Measurements from ENCODE around the gene OPCML.

OPCML gene

GRCh38 chr11:133154781-133155180 is 377.5 kb downstream of the OPCML start:
- no peak for TF ChIP-seq CTCF (IDR thresholded peaks at IDR 0.05; ENCODE audit: control extremely low read depth, extremely low read depth, low read depth, missing control alignments)
- no peak for DNase-seq (ENCODE audit: extremely low spot score)
- CTCF ChIA-PET, result no interaction called here
- POLR2A ChIA-PET, result no interaction called here

DNA sequence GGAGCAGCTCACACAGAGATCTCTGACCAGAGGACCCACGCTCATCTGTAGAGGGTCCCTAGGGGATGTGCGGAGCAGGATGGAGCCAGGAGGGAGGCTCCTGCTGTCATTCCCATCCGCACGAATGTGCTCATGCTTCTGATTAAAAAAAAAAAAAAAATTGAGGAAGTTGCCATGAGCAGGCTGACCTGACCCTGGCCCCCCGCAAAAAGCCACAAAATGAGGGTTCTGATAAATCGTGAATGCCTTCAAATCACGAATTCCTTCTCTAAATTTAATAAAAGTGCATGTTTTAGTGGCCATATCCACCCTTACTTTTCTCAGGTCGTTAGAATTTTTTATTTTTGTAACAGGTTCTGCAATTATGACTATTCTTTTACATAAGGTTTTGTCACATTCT is 378.2 kb downstream of the OPCML start:
- ChIA-PET CTCF (interaction anchor here (0.7 kb wide), 1 partner anchor 10 kb away, joined by 3 read pairs; no protein-coding TSS in a partner anchor), POLR2A (no interaction called here)
- no peak for DNase-seq (ENCODE audit: extremely low spot score)

GRCh38 chr11:133153031-133153430 is 379.3 kb downstream of the OPCML start:
- no peak for TF ChIP-seq CTCF (IDR thresholded peaks at IDR 0.05; ENCODE audit: control extremely low read depth, extremely low read depth, low read depth, missing control alignments)
- ChIA-PET POLR2A (no interaction called here), CTCF (interaction anchor here (0.8 kb wide), 1 partner anchor 11 kb away, joined by 4 read pairs; no protein-coding TSS in a partner anchor)
- DNase-seq (ENCODE audit: extremely low spot score), result no peak

More for the DNA sequence above, 378.2 kb downstream of the OPCML start:
- no peak for TF ChIP-seq CTCF (IDR thresholded peaks at IDR 0.05; ENCODE audit: control extremely low read depth, extremely low read depth, low read depth, missing control alignments)

GRCh38 chr11:133149698-133150097 is 382.6 kb downstream of the OPCML start:
- TF ChIP-seq CTCF (IDR thresholded peaks at IDR 0.05; ENCODE audit: control extremely low read depth, extremely low read depth, low read depth, missing control alignments), result no peak
- CTCF ChIA-PET, result no interaction called here
- POLR2A ChIA-PET, result interaction anchor here (0.6 kb wide), 1 partner anchor 518 kb away, joined by 3 read pairs; no protein-coding TSS in a partner anchor
- no peak for DNase-seq (ENCODE audit: extremely low spot score)

DNA sequence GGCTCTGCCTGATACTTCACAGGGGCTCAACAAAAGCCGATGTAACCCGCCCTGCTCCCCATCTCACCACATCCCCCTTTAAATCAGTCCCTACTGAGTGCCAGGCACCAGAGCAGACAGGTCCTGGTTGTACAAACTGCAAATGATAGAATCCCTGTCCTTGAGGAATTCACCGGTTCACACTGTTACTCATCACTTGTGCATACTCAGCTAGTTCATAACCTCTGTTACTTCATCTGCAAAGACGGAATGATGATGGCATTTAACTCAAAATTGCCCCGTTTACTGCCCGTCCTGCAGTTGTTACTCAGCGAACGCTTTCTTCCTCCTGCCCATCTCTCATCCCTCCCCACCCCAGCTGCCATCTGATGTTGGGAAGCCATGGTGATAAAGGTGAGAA is 384.7 kb downstream of the OPCML start:
- TF ChIP-seq CTCF (IDR thresholded peaks at IDR 0.05; ENCODE audit: control extremely low read depth, extremely low read depth, low read depth, missing control alignments), result no peak
- ChIA-PET CTCF (interaction anchor here (1.0 to 4.2 kb wide), 2 partner anchors 13 kb away, joined by 4 to 23 read pairs; no protein-coding TSS in a partner anchor), POLR2A (no interaction called here)
- DNase-seq (ENCODE audit: extremely low spot score), result no peak

- POLR2A ChIA-PET, result no interaction called here
- no peak for DNase-seq (ENCODE audit: extremely low spot score)
- no peak for TF ChIP-seq CTCF (IDR thresholded peaks at IDR 0.05; ENCODE audit: control extremely low read depth, extremely low read depth, low read depth, missing control alignments)
- CTCF ChIA-PET, result interaction anchor here (1.6 to 4.2 kb wide), 2 partner anchors 12 to 689 kb away, joined by 4 to 23 read pairs; no protein-coding TSS in a partner anchor
These were observed 385.5 kb downstream of the OPCML start for GRCh38 chr11:133146697-133147306.
